ENCODE data around the gene NEB. TPM values are rescaled to one million over a fixed set of nuclear protein-coding genes. Genes with fewer than 3 reads are reported as not detected.

Gene NEB
- total RNA-seq, 1 experiment from 2014 or later = 0.52 TPM

DNA sequence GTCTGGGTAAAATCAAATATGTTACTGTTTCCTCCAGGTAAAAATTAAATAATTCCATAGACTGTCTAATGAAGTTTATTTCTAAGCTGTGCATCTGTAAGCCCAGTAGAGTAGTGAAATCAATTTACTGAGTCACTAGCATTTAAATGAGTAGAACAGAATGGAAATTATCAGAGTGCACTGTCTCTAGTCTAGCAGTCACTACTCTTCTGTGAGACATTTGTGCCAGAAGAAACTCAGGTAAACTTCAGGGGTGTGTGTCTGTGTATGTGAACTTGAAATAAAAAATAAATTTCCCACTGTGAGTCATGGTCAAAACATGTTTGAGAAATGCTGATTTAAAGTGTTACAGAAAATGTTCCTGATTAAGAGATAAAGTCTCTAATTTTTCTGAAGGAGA is 178.2 kb downstream of the NEB start:
- no peak for DNase-seq (ENCODE audit: low spot score)

DNA sequence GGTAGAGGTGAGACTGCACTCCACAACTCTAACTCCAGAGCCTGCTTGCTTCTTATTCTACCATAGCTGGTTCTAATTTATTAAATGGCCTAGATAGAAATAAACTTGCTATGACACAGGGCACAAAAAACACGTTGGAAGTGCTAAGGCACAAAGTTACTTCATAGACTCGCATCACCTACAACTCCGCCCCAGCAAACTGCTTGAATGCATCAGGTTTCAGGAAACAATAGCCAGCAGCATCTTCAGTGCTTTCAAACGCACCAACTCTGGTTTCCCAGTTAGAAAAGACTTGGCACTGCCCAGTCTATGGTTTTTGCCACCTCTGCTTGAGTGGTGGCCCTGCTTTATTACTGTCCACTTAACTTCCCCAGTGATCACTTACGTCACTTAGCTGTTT is 182.0 kb downstream of the NEB start:
- no peak for DNase-seq (ENCODE audit: low spot score)

DNA sequence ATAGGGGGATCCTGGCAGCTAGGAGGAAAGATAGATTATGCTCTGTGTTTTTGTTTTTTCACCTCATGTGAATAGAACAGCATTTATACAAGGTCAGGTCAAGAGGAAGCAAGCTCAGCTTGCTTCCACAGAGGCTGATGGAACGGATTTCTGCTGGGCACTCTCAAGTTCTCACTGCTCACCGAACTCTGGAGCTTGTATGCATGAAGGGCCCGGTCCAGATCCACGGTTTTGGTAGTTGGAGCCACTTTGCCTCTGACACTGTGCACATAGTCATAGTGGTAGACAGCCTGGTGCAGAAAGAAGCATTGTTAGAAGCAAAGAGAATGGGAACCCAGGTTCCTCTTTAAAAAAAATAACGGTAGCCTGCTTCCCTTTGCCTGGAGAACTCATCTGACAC is 182.7 kb downstream of the NEB start:
- no peak for DNase-seq (ENCODE audit: low spot score)

DNA sequence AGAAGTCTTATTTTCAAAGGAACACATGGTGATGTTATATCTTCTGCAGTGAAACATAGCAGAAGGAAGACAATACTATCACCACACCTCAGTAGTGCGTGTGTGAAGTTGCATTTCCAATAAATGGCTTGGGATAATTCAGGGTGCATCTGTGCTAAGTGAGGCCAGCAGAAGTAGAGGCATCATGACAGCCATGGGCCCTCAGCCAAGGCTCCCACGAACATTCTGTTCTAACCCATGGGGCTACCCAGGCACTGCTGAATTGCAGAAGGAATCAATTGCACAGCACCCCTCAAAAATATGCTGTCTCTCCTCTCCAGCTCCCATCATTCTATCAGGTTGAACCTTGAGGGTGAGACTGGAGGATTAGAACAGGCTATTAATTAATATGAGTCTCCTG is 185.1 kb downstream of the NEB start:
- DNase-seq (ENCODE audit: low spot score) = no peak

DNA sequence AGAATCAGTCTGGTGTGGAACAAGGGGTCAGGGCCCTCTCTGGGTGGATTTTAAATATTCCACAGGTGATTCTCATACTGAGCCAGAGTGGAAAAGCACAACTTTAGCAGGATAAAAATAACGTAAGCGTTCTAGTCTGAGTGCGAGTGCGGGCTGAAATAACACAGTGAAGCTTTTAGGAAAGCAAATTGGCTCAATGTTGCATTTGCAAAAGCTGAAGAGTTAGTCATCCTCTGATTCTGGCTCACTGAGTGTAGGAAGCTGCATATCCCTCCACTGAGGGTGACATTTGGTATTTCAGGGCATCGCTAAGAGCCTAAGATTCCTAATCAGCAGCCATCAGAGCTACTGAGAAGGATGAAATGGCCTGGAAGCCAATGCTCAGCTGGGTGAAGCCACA is 189.8 kb downstream of the NEB start:
- DNase-seq (ENCODE audit: low spot score) = no peak

DNA sequence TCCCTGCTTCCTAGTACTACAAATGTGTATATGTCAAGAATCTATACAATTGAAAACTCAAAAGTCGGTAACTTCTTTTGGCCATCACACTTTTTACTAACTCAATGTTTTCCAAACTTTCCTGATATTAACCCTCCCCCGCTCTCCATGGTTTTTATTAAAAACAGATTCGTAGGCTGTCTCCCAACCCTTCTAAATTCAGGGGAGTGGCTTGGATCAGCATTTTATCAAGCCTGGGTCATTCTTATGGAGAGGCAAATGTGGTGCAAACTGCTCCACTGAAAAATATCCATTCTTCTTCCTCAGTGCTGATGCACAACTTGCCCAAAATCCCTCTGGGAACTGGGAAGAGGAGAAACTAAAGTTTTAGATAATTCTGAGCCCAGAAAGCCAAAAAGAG is 190.4 kb downstream of the NEB start:
- no peak for DNase-seq (ENCODE audit: low spot score)

DNA sequence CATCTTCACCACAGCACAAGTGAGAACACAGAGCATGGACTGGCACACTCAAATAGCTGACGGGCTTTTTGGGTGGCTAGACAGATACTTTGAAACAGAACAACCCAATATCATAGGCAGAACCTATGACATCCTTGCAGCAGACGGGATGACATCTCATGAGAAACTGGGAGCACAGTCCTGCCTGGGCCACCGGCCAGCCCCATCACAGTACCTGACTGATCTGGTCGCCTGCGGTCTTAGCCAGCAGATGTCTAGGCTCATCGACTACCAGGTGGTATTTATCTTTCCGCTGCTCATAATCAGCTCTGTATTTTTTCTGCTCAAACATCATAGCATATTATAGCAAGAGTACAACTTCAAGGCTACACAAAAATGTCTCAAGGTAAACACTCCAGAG is 200.3 kb downstream of the NEB start:
- no peak for DNase-seq (ENCODE audit: low spot score)

DNA sequence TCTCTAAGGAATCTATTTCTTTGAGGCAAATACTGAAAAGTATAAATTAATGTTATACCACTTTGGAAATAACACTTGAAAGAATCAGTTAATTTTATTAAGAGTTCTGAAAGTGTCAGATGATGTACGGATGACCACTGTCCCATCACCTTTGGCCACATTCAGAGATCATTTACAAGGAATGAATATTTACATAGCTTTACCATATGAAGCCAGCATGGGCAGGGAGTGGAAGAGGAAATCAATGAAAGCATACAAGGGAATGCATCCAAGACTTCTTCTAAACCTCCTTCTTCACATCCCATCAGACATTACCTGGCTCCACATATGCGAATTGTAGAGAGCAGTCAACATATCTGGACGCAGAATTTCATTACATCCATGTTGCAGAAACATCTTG is 201.1 kb downstream of the NEB start:
- no peak for DNase-seq (ENCODE audit: low spot score)

DNA sequence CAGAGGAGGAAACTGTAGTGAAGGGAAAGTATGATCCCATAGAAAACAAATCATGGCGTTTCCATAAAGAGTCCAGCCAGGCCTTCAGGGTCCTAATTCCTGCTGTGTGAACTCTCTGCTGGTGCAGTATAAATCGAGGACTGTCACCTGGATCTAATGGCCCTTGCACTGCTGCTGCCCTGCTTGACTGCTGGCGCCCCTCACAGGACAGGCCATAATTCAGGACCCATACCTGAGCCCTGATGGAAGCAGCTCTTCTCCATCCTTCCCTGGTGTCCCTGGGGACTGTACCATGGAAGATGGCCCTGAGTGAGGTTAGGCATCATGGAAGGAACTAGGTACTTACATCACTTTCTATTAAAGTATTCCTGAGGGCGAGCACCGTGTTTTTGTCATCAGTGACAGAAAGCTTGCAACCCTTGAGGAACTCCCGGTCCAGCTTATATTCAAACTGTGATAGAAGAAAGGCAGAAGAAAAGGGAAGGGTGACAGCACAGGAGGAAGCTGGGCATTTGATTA is 207.6 kb downstream of the NEB start:
- no peak for DNase-seq (ENCODE audit: low spot score)

DNA sequence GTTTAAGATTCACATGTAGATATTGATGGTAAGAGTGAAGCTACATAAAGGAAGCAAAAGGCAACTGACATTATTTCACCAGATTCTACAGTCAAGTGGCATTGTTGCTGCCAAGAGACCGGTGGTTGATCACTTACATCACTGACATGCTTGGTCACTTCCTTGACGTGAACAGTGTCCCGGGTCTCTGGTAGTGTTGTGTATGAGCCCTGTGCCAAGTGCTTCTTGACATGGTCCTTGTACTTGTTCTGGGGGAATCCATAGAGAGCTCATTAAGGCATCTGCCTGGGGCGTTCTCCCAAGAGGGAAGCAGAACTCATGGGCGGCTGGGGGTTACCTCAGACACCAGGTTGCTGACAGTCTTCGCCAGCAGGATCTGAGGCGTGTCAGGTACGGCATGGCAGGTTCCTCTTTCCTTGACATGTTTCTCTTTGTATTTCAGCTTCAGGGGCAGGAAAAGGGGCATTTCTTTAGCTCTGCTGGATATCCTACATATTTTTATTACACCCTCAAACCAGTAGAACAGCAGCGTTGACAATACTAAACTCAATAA is 208.4 kb downstream of the NEB start:
- DNase-seq (ENCODE audit: low spot score) = no peak

DNA sequence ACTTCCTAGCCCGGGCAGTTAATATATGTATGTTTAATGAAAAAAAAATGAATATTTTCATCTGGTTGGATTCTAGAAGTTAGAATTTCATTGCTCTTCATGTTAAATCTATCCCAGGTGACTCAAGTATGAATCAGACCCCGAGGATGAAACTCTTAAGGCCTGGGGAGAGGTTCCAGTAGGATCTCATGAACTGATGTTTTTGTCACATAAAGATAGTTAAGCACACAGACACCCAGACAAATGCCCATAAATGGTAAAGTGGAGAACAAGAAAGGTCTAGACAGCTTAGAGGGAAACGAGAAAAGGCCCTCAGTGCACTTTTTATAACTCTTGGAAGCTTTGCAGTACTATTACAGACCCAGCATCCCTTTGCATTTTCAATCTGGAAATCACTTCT is 210.4 kb downstream of the NEB start:
- DNase-seq (ENCODE audit: low spot score) = no peak

DNA sequence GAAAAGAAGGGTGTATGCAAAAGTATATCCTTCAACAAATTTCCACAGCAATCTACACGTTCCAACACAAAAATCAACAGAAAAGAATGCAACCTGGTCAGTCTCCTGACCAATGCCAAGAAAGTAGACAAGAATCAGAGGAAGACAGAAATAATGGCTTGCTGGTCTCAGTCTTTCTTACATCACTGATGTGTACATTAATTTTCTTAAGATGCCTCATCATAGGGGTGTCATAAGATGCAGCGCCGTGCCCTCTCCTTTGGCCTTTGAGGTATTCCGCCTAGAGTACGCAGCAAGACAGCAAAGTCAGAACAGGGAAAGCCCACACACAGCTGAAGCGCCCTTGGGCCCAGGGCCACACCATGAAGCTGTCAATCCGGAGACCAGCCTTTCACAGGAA is 211.7 kb downstream of the NEB start:
- DNase-seq (ENCODE audit: low spot score) = no peak

DNA sequence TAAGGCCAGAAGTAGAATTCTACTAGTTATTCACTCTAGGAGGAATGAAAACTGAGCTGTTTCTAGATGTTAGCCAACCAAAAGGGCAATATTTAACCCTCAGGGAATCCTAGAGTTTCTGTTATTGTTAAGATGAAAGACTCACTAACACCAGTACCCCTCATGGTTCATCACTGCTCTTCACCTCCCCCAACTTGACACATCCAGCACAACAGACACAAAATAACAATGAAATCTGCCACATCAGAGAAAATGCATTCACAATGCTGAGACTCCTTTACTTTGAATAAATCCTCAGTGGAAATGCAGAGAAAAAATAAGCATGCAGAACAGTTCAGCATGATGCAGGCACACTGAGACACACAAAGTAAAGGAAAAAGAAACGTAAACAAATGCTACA is 213.3 kb downstream of the NEB start:
- DNase-seq (ENCODE audit: low spot score) = no peak

DNA sequence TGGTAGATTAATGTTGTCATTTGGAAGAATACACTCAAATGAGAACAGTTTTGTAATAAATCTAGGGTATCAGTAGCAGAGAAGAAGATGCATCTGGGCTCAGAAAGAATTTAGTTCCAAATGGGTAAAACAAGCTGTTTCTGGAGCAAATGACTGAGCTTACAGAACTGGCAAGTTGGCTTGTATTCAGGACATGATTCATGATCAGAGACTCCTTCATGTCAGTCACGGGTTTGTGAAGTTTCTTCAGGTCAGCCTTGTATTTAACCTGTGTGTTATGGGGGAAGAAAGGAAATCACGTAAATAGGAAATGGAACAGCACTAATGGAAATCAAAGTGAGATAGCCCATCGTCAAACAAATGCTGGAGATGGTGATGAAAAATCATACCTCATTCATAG is 215.5 kb downstream of the NEB start:
- DNase-seq (ENCODE audit: low spot score) = no peak

DNA sequence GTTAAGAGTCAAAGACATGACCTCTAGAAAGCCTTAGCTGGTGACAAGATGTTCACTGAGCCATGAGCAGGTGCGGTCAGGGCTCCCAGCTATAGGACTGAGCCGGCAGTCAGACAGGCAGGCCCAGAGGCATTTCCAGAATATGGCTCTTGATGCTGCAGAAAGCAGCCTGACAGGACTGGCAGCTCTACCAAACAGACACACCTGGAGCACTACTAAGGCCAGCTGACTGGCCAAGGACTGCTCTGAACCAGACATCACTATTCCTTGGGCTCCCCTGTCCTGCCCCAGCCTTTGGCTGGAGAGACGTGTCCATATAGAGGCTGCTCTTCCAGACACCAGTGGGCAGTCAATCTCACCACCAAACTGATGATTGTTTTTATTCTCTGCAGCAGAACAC is 225.8 kb downstream of the NEB start:
- DNase-seq (ENCODE audit: low spot score) = no peak

DNA sequence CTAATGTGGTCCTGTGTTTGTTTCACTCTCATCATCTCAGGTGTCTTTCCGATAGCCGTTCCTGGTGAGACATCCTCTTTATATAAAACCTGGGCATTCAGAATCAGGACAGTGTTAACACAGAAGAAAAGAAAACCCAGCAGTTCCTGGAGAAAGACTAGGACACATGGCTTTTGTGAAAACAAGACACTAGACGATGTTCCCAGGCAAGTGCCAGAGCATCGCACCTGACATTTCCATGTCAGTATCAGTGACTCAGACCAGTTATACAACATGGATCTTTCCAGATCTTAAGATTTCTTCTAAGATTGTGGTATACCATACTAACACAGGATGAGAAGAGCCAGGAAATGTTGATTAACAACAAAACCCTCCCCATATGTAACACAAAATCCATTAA is 228.1 kb downstream of the NEB start:
- DNase-seq (ENCODE audit: low spot score) = no peak

DNA sequence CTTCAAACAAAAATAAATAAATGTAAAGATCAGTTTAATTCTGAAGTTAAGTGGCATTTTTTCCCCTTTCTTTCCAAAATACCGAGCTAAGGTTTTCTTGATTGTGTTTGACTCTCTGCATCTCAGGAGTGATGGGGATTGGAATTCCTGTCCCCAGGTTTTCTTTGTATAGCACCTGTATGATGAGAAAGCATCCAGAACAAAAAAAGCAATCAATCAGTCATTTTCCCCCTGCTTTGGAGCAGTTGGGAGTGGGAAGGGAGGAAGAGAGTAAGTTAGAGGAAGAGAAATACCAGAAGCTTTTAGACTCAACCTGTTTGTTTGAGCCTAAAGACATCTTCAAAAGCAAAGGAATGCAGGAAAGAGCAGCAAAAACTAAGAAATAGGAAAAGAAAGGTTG is 236.1 kb downstream of the NEB start:
- no peak for DNase-seq (ENCODE audit: low spot score)

DNA sequence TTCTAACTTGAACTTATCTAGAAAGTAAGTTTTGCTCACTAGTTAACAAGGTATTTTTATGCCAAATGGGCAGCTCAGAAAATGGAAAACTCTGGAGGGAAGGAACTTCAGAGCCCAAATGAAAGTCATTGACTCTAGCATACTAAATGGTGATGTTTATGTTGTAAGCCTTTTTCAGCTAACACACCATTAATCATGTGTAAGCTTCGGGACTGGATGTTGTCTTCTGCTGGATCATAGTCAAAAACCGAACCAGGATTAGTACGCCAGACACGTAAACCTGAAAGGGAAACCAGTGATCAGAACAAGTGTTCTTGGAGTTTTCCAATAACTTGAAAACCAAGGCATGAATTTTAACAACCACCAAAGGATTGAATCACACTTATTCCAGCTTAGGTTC is 242.8 kb downstream of the NEB start:
- no peak for DNase-seq (ENCODE audit: low spot score)

DNA sequence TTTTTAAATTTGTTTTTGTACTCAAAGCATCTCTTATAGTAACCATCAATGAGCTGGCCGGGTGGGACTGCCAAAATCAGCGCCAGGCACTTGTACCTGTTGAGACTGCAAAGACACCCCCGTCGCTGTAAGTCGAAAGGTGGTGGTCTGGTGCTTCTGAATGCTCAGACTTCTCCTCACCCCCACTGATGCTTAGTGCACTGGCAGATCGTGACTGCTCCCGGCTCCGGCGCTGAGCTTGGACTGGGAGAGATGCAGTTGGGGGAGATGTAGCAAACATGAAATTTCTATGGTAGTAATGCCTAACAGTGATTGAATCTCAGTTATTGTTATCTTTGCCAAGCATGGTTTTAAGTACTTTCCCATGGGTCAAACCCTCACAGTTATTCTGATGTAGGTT is 244.0 kb downstream of the NEB start:
- DNase-seq (ENCODE audit: low spot score) = no peak

DNA sequence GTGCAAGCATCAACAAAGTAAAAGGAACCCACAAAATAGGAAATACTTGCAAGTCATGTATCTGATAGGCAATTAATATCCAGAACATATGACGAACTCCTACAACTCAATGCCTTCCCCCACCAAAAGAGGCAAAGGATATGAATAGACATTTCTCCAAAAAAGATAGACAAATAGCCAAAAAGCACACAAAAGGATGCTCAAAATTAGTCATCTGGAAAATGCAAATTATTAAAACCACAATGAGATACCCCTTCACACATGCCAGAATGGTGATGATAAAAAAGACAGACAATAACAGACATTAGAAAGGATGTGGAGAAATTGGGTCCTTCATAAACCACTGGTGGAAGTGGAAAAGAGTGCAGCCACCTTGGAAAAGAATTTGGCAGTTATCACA is 248.2 kb downstream of the NEB start:
- DNase-seq (ENCODE audit: low spot score) = no peak

DNA sequence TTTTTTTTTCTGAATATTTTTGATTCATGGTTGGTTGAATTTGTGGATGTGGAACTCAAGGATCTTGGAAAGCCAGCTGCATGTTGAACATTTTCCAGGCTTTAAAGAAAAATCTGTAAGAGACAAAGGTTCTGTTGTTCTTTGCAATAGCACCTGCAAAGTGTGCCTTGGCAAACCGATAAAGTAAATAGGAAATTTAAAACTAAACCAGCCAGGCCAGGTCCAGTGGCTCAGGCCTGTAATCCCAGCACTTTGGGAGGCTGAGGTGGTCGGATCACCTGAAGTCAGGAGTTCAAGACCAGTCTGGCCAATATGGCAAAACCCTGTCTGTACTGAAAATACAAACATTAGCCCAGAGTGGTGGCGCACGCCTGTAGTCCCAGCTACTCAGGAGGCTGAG is 250.2 kb downstream of the NEB start:
- DNase-seq (ENCODE audit: low spot score) = no peak

DNA sequence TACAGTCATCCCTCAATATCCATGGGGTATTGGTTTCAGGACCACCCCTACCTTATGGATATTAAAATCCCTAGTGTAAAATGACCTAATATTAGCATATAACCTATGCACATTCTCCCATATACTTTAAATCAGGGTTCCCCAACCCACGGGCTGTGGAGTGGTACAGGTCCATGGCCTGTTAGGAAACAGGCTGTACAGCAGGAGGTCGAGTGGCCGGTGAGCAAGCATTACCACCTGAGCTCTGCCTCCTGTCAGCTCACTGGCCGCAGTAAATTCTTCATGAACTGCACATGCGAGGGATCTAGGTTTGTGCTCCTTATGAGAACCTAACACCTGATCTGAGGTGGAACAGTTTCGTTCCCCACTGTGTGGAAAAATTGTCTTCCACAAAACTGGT is 250.7 kb downstream of the NEB start:
- DNase-seq (ENCODE audit: low spot score) = no peak

DNA sequence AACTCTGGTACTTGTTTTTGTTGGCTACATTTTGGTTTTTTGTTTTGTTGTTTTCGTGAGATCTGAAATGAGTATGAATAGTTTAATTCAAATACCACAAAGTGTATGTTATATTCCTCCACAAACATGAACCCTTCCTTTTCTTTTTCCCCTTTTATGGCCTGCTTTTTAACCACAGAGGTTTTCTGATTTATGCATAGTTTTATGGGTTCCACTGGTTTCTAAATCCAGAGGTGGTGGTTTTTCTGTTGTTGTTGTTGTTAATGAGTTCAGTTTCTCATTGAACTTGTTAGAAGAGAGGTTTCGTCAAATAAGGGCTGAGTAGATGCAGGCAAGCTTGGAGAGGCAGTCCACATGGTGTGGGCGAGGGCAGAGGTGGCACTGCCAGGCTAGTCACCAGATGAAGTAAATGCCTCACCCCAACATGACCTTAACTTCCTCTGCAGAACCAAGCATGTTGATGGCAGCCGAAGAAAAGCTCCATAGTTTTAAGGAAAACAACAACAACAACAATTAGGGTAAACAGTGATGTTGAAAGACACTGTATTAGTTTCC is 252.0 kb downstream of the NEB start:
- DNase-seq (ENCODE audit: low spot score) = no peak

DNA sequence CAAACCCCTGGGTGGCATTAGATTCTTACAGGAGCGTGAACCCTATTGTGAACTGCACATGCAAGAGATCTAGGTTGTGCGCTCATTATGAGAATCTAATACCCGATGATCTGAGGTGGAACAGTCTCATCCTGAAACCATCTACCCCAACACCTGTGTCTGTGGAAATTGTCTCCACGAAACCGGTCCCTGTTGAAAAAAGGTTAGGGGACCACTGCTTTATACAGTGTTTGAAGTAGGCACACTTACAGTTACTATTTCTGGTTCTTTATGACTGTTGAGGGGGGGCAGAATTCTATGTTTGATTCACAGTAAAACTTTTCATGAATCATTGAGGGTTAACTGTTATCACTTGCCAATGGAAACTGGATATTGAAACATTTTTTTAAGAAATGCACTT is 252.5 kb downstream of the NEB start:
- DNase-seq (ENCODE audit: low spot score) = no peak

Measured in H4 (cell line).